Muscle layer of colon (tissue), 2 donors: ENCODE results near the gene TGFBR2.

Experiments
- H3K27ac ChIP-seq: one replicate; pipeline ENCODE4 v1.7.0; 2013; ENCODE audit warnings: low read depth, mild to moderate bottlenecking, low read length, moderate library complexity
- H3K27me3 ChIP-seq, 2 donors: one replicate each; pipeline ENCODE4 v1.7.0; 2013; ENCODE audit warnings: low read length in 2 of 2, mild to moderate bottlenecking in 2 of 2; ENCODE audit not compliant: insufficient read depth in 2 of 2, control insufficient read depth in 1 of 2
- H3K36me3 ChIP-seq: one replicate; pipeline ENCODE4 v1.7.0; 2013; ENCODE audit warnings: mild to moderate bottlenecking, low read length; ENCODE audit not compliant: insufficient read depth
- H3K4me1 ChIP-seq: one replicate; pipeline ENCODE4 v1.7.0; 2013; ENCODE audit warnings: mild to moderate bottlenecking, low read length; ENCODE audit not compliant: insufficient read depth
- H3K4me3 ChIP-seq, 2 donors: one replicate each; pipeline ENCODE4 v1.7.0; 2013; ENCODE audit warnings: low read length in 2 of 2, low read depth in 1 of 2, mild to moderate bottlenecking in 1 of 2, moderate library complexity in 1 of 2
- H3K9ac ChIP-seq: one replicate; pipeline ENCODE4 v1.7.0; 2013; ENCODE audit warnings: low read length
- H3K9me3 ChIP-seq: one replicate; pipeline ENCODE4 v1.7.0; 2013; ENCODE audit warnings: mild to moderate bottlenecking, low read length
- donor health status: abdominal sarcoma.
- donor health status: Adenocarcinoma of cecum.

TGFBR2 gene

GRCh38 chr3:30728143-30728542, 121.7 kb downstream of the TGFBR2 start:
- H3K4me1 ChIP-seq: no peaks in the 10 kb centered on the region
- no peaks in the 10 kb centered on the region for H3K36me3 ChIP-seq
- H3K27me3 ChIP-seq: no peaks in the 10 kb centered on the region
- no peaks in the 10 kb centered on the region for H3K9me3 ChIP-seq
- no peak overlapping the region for H3K4me3 ChIP-seq
- H3K27ac ChIP-seq: no peak overlapping the region
- no peak overlapping the region for H3K9ac ChIP-seq

DNA sequence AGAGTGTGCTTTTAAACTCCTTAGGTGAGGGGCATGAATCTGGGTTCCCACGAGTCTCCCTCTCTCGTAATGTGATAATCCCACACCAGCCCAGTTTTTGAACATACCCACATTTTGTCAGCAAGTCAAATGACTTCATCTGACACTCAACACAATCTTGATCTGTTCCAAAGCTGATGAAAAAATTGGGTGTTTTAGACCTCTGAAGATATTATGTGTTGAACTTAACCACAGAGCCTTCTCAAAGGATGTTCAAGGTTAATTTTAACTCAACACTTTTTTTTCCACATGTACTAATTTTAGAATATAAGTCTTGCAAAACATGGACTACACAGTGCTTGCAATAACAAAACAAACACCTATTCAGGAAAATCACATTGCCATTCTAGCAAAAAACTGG, 123.1 kb downstream of the TGFBR2 start:
- Histone ChIP-seq H3K9me3 (no peaks in the 10 kb centered on the region), H3K27me3 (no peaks in the 10 kb centered on the region), H3K27ac (no peak overlapping the region), H3K36me3 (no peaks in the 10 kb centered on the region), H3K9ac (no peak overlapping the region), H3K4me1 (no peaks in the 10 kb centered on the region), H3K4me3 (no peak overlapping the region)

DNA sequence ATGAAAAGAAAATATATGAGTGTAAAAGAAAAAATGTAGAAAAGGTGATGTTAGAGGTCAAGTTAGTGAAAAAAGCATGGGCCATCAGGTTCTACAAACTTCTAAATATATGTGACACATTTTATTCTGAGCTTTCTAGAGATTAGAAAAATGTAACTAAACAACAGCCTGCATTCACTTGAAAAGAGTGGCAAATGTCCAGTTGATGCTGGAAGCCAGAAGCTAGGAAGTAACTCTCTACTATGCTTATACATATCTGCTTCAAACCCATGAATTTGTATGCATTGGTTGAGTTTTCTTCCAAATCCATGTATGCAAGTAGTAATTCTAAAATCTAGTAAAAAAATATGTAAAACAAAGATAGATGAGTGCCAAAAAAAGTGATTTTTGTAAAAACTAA, 123.5 kb downstream of the TGFBR2 start:
- no peak overlapping the region for H3K9ac ChIP-seq
- H3K36me3 ChIP-seq: no peaks in the 10 kb centered on the region
- H3K4me1 ChIP-seq: no peaks in the 10 kb centered on the region
- no peak overlapping the region for H3K27ac ChIP-seq
- no peaks in the 10 kb centered on the region for H3K9me3 ChIP-seq
- no peaks in the 10 kb centered on the region for H3K27me3 ChIP-seq
- H3K4me3 ChIP-seq: no peak overlapping the region

DNA sequence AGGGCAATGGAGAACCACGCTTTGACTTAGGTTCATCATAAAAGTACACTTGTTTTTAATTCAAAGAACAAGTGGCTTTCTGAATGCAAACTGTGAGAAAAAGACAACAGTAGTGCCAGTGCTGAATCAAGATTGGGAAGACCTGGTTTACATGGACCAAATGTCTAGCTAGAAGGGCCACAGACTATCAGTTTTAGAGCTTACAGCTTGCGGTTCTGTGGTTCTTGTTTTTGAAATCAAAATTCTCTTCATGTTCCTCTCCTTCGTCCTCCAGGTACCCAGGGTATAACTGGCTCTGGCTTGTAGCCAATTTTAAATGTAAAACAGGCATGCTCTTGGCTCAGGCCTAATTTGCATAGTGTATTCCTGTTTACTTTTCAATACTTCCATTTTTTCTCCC, 124.6 kb downstream of the TGFBR2 start:
- Histone ChIP-seq H3K4me3 (no peak overlapping the region), H3K27ac (no peak overlapping the region), H3K36me3 (no peaks in the 10 kb centered on the region), H3K4me1 (no peaks in the 10 kb centered on the region), H3K9ac (no peak overlapping the region), H3K27me3 (no peaks in the 10 kb centered on the region), H3K9me3 (no peaks in the 10 kb centered on the region)

DNA sequence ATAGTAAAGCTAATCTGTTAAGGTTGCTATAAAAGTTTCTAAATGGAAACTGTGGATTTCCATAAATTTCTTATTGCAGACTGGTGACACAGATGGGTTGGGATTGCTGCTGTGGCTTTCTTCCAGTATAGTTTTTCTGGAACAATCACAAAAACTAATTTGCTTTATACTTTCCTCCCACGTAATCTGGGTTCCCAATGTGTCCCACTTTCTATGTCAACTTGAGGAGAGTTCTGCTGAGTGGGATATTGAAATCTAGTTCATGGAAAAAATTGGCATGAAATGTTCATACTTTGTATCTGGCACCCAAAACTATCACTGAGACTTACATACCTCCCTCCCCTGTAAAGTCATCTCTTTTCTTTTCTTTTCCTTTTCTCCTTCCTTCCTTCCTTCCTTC, 126.8 kb downstream of the TGFBR2 start:
- H3K36me3 ChIP-seq: no peaks in the 10 kb centered on the region

GRCh38 chr3:30733696-30734095, 127.3 kb downstream of the TGFBR2 start:
- H3K4me3 ChIP-seq: no peak overlapping the region
- no peaks in the 10 kb centered on the region for H3K4me1 ChIP-seq
- no peak overlapping the region for H3K27ac ChIP-seq

More for the DNA sequence above, 126.8 kb downstream of the TGFBR2 start:
- no peaks in the 10 kb centered on the region for H3K9me3 ChIP-seq
- H3K4me1 ChIP-seq: no peaks in the 10 kb centered on the region
- H3K27me3 ChIP-seq: no peaks in the 10 kb centered on the region
- H3K4me3 ChIP-seq: no peak overlapping the region
- H3K9ac ChIP-seq: no peak overlapping the region
- no peak overlapping the region for H3K27ac ChIP-seq

GRCh38 chr3:30737743-30738499, 131.5 kb downstream of the TGFBR2 start:
- Histone ChIP-seq H3K9ac (no peak overlapping the region), H3K9me3 (no peaks in the 10 kb centered on the region), H3K36me3 (no peaks in the 10 kb centered on the region), H3K4me3 (no peak overlapping the region), H3K27ac (no peak overlapping the region), H3K4me1 (no peaks in the 10 kb centered on the region), H3K27me3 (no peaks in the 10 kb centered on the region)

More at GRCh38 chr3:30733696-30734095, 127.3 kb downstream of the TGFBR2 start:
- Histone ChIP-seq H3K9ac (no peak overlapping the region), H3K36me3 (no peaks in the 10 kb centered on the region), H3K9me3 (no peaks in the 10 kb centered on the region), H3K27me3 (no peaks in the 10 kb centered on the region)

DNA sequence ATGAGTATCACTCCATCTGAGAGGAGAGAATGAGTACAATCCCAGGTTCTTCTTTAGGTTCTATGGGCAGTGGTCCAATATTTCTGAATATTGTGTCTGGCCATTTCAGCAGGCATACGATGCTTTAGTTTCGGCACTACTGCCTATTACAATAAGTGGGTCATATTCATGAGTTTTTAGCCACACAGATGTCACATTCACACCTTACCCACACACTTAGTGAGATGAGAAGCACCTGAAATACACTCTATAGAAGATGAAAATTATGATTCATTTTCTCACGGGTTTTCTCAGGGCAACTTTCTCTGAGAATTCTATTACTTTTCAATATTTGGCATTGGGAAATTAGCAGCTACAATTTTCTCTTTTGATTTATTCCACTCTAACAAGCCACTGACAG, 132.2 kb downstream of the TGFBR2 start:
- H3K27ac ChIP-seq: no peak overlapping the region
- no peaks in the 10 kb centered on the region for H3K27me3 ChIP-seq

GRCh38 chr3:30741889-30742288, 135.5 kb downstream of the TGFBR2 start:
- H3K9ac ChIP-seq: no peak overlapping the region
- H3K4me1 ChIP-seq: peaks cover 12% of the 10 kb centered on the region
- no peaks in the 10 kb centered on the region for H3K9me3 ChIP-seq
- no peaks in the 10 kb centered on the region for H3K27me3 ChIP-seq
- H3K27ac ChIP-seq: no peak overlapping the region
- no peaks in the 10 kb centered on the region for H3K36me3 ChIP-seq
- no peak overlapping the region for H3K4me3 ChIP-seq

More for the DNA sequence above, 132.2 kb downstream of the TGFBR2 start:
- no peak overlapping the region for H3K9ac ChIP-seq
- H3K36me3 ChIP-seq: no peaks in the 10 kb centered on the region
- H3K4me1 ChIP-seq: peaks cover 6% of the 10 kb centered on the region
- H3K4me3 ChIP-seq: no peak overlapping the region
- no peaks in the 10 kb centered on the region for H3K9me3 ChIP-seq

DNA sequence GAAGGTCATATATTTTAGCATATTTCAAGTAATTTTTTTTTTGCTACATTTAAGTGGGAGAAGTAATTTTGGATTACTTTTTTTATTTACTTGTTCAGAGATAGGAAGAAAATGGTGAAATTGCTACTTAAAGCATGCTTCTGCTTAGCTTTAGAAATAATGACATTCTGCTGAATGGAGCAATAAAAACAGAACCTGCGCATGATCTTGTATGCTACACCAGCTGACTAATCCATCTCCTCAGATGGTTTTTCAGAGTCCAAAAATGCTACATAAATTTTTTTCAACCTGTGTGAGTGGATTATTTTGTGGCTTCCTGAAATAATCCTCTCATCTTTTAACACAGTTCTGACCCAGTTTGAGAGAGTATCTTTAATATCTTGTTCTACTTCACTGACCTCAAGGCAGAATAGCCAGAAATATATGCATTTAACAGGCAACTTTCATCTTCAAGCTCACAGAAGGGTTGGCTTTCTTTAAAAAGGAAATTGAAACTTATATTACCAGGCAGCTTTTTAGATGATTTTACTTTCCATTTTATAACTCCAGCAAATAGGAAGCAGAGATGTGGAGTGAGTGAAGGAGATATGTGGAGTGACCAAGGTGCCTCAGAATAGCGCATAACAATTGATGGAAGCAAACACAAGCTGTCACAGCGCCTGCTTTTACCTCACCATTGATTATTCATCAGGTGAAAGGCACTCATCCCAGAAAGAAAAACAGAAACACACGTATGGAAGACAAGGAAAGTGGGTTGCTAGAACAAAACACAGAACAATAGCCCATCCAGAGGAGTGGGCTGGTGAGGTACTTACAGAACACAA, 136.6 kb downstream of the TGFBR2 start:
- Histone ChIP-seq H3K4me3 (no peak overlapping the region), H3K9me3 (no peaks in the 10 kb centered on the region), H3K4me1 (peaks cover 12% of the 10 kb centered on the region), H3K27ac (no peak overlapping the region), H3K36me3 (no peaks in the 10 kb centered on the region), H3K27me3 (no peaks in the 10 kb centered on the region), H3K9ac (no peak overlapping the region)
